OCI-LY7 (cell line): ENCODE data around the gene S100A2. TPM values are rescaled to one million over a fixed set of nuclear protein-coding genes. Genes with fewer than 3 reads are reported as not detected.

ENCODE experiments used
- BruUV-seq: library from RNA; stranded (reverse); fragments of 400-500 nt; replicated peaks from 2 replicates; lab custom pipeline; 2021; lab: Mats Ljungman, UMichigan
- CTCF ChIA-PET: fragments of 300-600 bp; sonication (Branson Sonifier 250); formaldehyde crosslinking; loops from one replicate; lab custom pipeline; 2022; ENCODE audit warnings: antibody characterized with exemption; ENCODE audit not compliant: unreplicated experiment; lab: Charles Lee
- POLR2A ChIA-PET: fragments of 300-600 bp; sonication (Branson Sonifier 250); formaldehyde crosslinking; loops from one replicate; lab custom pipeline; 2022; ENCODE audit warnings: antibody characterized with exemption; lab: Charles Lee
- DNase-seq: peaks from one replicate; pipeline ENCODE4 v3.0.0-alpha.2; 2015; ENCODE audit warnings: low spot score
- H2AFZ ChIP-seq: fragments of 200-600 bp; sonication (generic), shearing (Covaris generic); 2 replicates; pipeline ENCODE4 v1.6.1; 2014; ENCODE audit warnings: mild to moderate bottlenecking, antibody characterized with exemption, low read length, moderate library complexity
- H3K27ac ChIP-seq: fragments of 200-600 bp; sonication (generic); 2 replicates; pipeline ENCODE4 v1.5.1; 2014; ENCODE audit warnings: mixed run types, low read depth, mild to moderate bottlenecking, moderate library complexity, low read length, inconsistent platforms; ENCODE audit not compliant: poor library complexity, severe bottlenecking
- H3K36me3 ChIP-seq: fragments of 200-600 bp; sonication (generic); 2 replicates; pipeline ENCODE4 v1.6.1; 2014; ENCODE audit warnings: mild to moderate bottlenecking, antibody characterized with exemption, low read length, moderate library complexity, mixed read lengths; ENCODE audit not compliant: insufficient read depth
- H3K4me1 ChIP-seq: fragments of 200-600 bp; sonication (generic); 2 replicates; pipeline ENCODE4 v1.5.1; 2014; ENCODE audit warnings: mild to moderate bottlenecking, low read length; ENCODE audit not compliant: insufficient read depth, poor library complexity, severe bottlenecking
- H3K4me2 ChIP-seq: fragments of 200-600 bp; sonication (generic); 2 replicates; pipeline ENCODE4 v1.6.1; 2014; ENCODE audit warnings: mild to moderate bottlenecking, low read length
- H3K4me3 ChIP-seq: fragments of 200-600 bp; sonication (generic); 2 replicates; pipeline ENCODE4 v1.5.1; 2014; ENCODE audit warnings: mild to moderate bottlenecking, low read depth, low read length; ENCODE audit not compliant: poor library complexity, severe bottlenecking
- H3K79me2 ChIP-seq: fragments of 200-600 bp; sonication (generic); 2 replicates; pipeline ENCODE4 v1.6.1; 2016; ENCODE audit warnings: low read depth, mild to moderate bottlenecking, low read length, moderate library complexity, mixed read lengths; ENCODE audit not compliant: insufficient read depth
- H3K9me2 ChIP-seq: fragments of 200-600 bp; sonication (generic); 2 replicates; pipeline ENCODE4 v1.6.1; 2016; ENCODE audit warnings: mild to moderate bottlenecking, low read length, mixed read lengths; ENCODE audit not compliant: insufficient read depth
- H3K9me3 ChIP-seq: fragments of 200-600 bp; sonication (generic); 2 replicates; pipeline ENCODE4 v1.6.1; 2014; ENCODE audit warnings: mild to moderate bottlenecking, mixed run types, low read length, mixed read lengths
- H4K20me1 ChIP-seq: fragments of 200-600 bp; sonication (generic); 2 replicates; pipeline ENCODE4 v1.6.1; 2014; ENCODE audit warnings: mild to moderate bottlenecking, antibody characterized with exemption, low read length, moderate library complexity, mixed read lengths; ENCODE audit not compliant: insufficient read depth
- CTCF ChIP-seq: fragments of 200-600 bp; sonication (generic); conservative IDR thresholded peaks from 2 replicates; pipeline ENCODE4 v1.5.1; 2014; ENCODE audit warnings: mild to moderate bottlenecking, antibody characterized with exemption, low read length, moderate library complexity, mixed read lengths
- EZH2phosphoT487 ChIP-seq: fragments of 200-600 bp; sonication (generic); IDR thresholded peaks from 2 replicates; pipeline ENCODE4 v1.6.1; 2018; ENCODE audit warnings: low read depth, borderline replicate concordance, mild to moderate bottlenecking, mixed run types, antibody characterized with exemption, low read length, moderate library complexity, mixed read lengths
- intact Hi-C: fragments of 100-400 bp; cut with micrococcal nuclease; formaldehyde crosslinking; loops from one replicate; pipeline ENCODE4 v1.10.0; 2022; ENCODE audit not compliant: unreplicated experiment
- total RNA-seq, 2 experiments: library from RNA; depleted of rRNA in 1 of 2; stranded (reverse); fragments of >200 nt in 1 of 2; shearing (Covaris generic) in 1 of 2; gene quantifications; 2 replicates each; pipeline ENCODE4 v1.2.3, GENCODE V29; 2014 to 2022

The S100A2 gene
- total RNA-seq, 2 experiments from 2014 or later: 1.4 TPM; not detected in 1

DNA sequence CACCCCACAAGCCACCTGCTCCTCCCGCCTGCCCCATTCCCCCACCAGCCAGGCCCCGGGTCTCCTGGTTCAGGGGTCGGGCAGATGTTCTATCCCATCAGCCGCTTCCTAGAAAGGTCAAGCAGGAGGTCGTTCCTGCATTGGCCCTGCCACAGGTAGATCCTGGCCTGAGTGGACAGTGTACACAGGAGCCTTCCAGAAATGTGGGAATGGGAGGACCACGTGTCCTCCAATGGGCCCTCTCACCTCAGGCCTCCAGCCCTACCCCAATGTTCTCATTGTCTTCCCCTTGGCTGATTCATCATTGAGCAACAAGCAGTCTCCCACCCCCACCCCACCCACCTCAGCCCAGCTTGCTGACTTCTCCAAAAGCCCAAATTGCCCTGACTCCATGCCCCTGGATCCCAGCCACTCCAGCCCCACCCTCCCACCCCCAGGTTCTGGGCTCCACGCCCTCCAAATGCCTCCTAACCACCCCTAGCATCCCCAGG lies 45.2 kb upstream of the S100A2 start:
- POLR2A ChIA-PET: no interaction called here
- Histone ChIP-seq H3K36me3 (no peaks in the 10 kb centered on the region), H3K9me2 (no peaks in the 10 kb centered on the region), H3K4me1 (no peaks in the 10 kb centered on the region), H2AFZ (no peak overlapping the region), H3K9me3 (no peaks in the 10 kb centered on the region), H3K4me3 (no peak overlapping the region), H4K20me1 (no peaks in the 10 kb centered on the region), H3K4me2 (no peak overlapping the region), H3K27ac (no peak overlapping the region), H3K79me2 (no peaks in the 10 kb centered on the region)
- no peak for DNase-seq
- CTCF ChIA-PET: no interaction called here
- TF ChIP-seq EZH2phosphoT487: no peak
- no peak for TF ChIP-seq CTCF
- intact Hi-C loops: no loop called here
- BruUV-seq: no TSS peak

- Histone ChIP-seq H3K9me2 (no peaks in the 10 kb centered on the region), H4K20me1 (no peaks in the 10 kb centered on the region), H3K4me1 (no peaks in the 10 kb centered on the region), H3K9me3 (no peaks in the 10 kb centered on the region), H2AFZ (no peak overlapping the region), H3K79me2 (no peaks in the 10 kb centered on the region), H3K4me2 (no peak overlapping the region), H3K36me3 (no peaks in the 10 kb centered on the region), H3K27ac (no peak overlapping the region), H3K4me3 (no peak overlapping the region)
- DNase-seq: no peak
- intact Hi-C loops: no loop called here
- ChIA-PET POLR2A (no interaction called here), CTCF (no interaction called here)
- no TSS peak for BruUV-seq
- TF ChIP-seq EZH2phosphoT487 (no peak), CTCF (no peak)
Measured at GRCh38 chr1:153610334-153610733, 44.7 kb upstream of the S100A2 start.

DNA sequence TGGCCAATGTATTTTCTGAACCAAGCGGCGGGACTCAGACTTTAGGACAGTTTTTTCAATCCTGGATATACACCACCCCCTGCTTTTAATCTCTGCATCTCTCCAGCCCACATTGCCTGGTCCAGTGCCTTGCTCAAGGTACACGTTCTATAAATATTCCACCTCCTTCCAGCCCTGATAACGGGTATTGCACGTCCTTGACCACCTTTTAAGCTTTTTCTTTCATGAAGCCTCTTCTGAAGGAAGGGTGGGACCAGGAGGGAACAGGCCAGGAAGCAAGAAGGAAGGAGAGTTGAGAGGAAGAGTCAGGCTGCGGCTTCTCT lies 43.9 kb upstream of the S100A2 start:
- no peaks in the 10 kb centered on the region for H3K36me3 ChIP-seq
- no peak overlapping the region for H3K4me3 ChIP-seq
- ChIA-PET CTCF (no interaction called here), POLR2A (no interaction called here)
- no peaks in the 10 kb centered on the region for H4K20me1 ChIP-seq
- H3K4me2 ChIP-seq: no peak overlapping the region
- no peaks in the 10 kb centered on the region for H3K9me2 ChIP-seq
- BruUV-seq: no TSS peak
- no peak overlapping the region for H2AFZ ChIP-seq
- no peaks in the 10 kb centered on the region for H3K79me2 ChIP-seq
- no peak for DNase-seq
- H3K4me1 ChIP-seq: no peaks in the 10 kb centered on the region
- TF ChIP-seq CTCF (no peak), EZH2phosphoT487 (no peak)
- intact Hi-C loops: no loop called here
- H3K27ac ChIP-seq: no peak overlapping the region
- no peaks in the 10 kb centered on the region for H3K9me3 ChIP-seq
